OCI-LY7 (cell line): ENCODE data around the gene PCNX2. TPM values are rescaled to one million over a fixed set of nuclear protein-coding genes. Genes with fewer than 3 reads are reported as not detected.

Experiments
- BruUV-seq: library from RNA; stranded (reverse); fragments of 400-500 nt; replicated peaks from 2 replicates; lab custom pipeline; 2021; lab: Mats Ljungman, UMichigan
- CTCF ChIA-PET: fragments of 300-600 bp; sonication (Branson Sonifier 250); formaldehyde crosslinking; loops from one replicate; lab custom pipeline; 2022; ENCODE audit warnings: antibody characterized with exemption; ENCODE audit not compliant: unreplicated experiment; lab: Charles Lee
- POLR2A ChIA-PET: fragments of 300-600 bp; sonication (Branson Sonifier 250); formaldehyde crosslinking; loops from one replicate; lab custom pipeline; 2022; ENCODE audit warnings: antibody characterized with exemption; lab: Charles Lee
- DNase-seq: peaks from one replicate; pipeline ENCODE4 v3.0.0-alpha.2; 2015; ENCODE audit warnings: low spot score
- H2AFZ ChIP-seq: fragments of 200-600 bp; sonication (generic), shearing (Covaris generic); 2 replicates; pipeline ENCODE4 v1.6.1; 2014; ENCODE audit warnings: mild to moderate bottlenecking, antibody characterized with exemption, low read length, moderate library complexity
- H3K27ac ChIP-seq: fragments of 200-600 bp; sonication (generic); 2 replicates; pipeline ENCODE4 v1.5.1; 2014; ENCODE audit warnings: mixed run types, low read depth, mild to moderate bottlenecking, moderate library complexity, low read length, inconsistent platforms; ENCODE audit not compliant: poor library complexity, severe bottlenecking
- H3K36me3 ChIP-seq: fragments of 200-600 bp; sonication (generic); 2 replicates; pipeline ENCODE4 v1.6.1; 2014; ENCODE audit warnings: mild to moderate bottlenecking, antibody characterized with exemption, low read length, moderate library complexity, mixed read lengths; ENCODE audit not compliant: insufficient read depth
- H3K4me1 ChIP-seq: fragments of 200-600 bp; sonication (generic); 2 replicates; pipeline ENCODE4 v1.5.1; 2014; ENCODE audit warnings: mild to moderate bottlenecking, low read length; ENCODE audit not compliant: insufficient read depth, poor library complexity, severe bottlenecking
- H3K4me2 ChIP-seq: fragments of 200-600 bp; sonication (generic); 2 replicates; pipeline ENCODE4 v1.6.1; 2014; ENCODE audit warnings: mild to moderate bottlenecking, low read length
- H3K4me3 ChIP-seq: fragments of 200-600 bp; sonication (generic); 2 replicates; pipeline ENCODE4 v1.5.1; 2014; ENCODE audit warnings: mild to moderate bottlenecking, low read depth, low read length; ENCODE audit not compliant: poor library complexity, severe bottlenecking
- H3K79me2 ChIP-seq: fragments of 200-600 bp; sonication (generic); 2 replicates; pipeline ENCODE4 v1.6.1; 2016; ENCODE audit warnings: low read depth, mild to moderate bottlenecking, low read length, moderate library complexity, mixed read lengths; ENCODE audit not compliant: insufficient read depth
- H3K9me2 ChIP-seq: fragments of 200-600 bp; sonication (generic); 2 replicates; pipeline ENCODE4 v1.6.1; 2016; ENCODE audit warnings: mild to moderate bottlenecking, low read length, mixed read lengths; ENCODE audit not compliant: insufficient read depth
- H3K9me3 ChIP-seq: fragments of 200-600 bp; sonication (generic); 2 replicates; pipeline ENCODE4 v1.6.1; 2014; ENCODE audit warnings: mild to moderate bottlenecking, mixed run types, low read length, mixed read lengths
- H4K20me1 ChIP-seq: fragments of 200-600 bp; sonication (generic); 2 replicates; pipeline ENCODE4 v1.6.1; 2014; ENCODE audit warnings: mild to moderate bottlenecking, antibody characterized with exemption, low read length, moderate library complexity, mixed read lengths; ENCODE audit not compliant: insufficient read depth
- EZH2phosphoT487 ChIP-seq: fragments of 200-600 bp; sonication (generic); IDR thresholded peaks from 2 replicates; pipeline ENCODE4 v1.6.1; 2018; ENCODE audit warnings: low read depth, borderline replicate concordance, mild to moderate bottlenecking, mixed run types, antibody characterized with exemption, low read length, moderate library complexity, mixed read lengths
- intact Hi-C: fragments of 100-400 bp; cut with micrococcal nuclease; formaldehyde crosslinking; loops from one replicate; pipeline ENCODE4 v1.10.0; 2022; ENCODE audit not compliant: unreplicated experiment
- total RNA-seq, 2 experiments: library from RNA; depleted of rRNA in 1 of 2; stranded (reverse); fragments of >200 nt in 1 of 2; shearing (Covaris generic) in 1 of 2; gene quantifications; 2 replicates each; pipeline ENCODE4 v1.2.3, GENCODE V29; 2014 to 2022
- TF ChIP-seq, protein P1 (sequence below): fragments of 200-600 bp; sonication (generic); conservative IDR thresholded peaks from 2 replicates; pipeline ENCODE4 v1.5.1; 2014; ENCODE audit warnings: mild to moderate bottlenecking, antibody characterized with exemption, low read length, moderate library complexity, mixed read lengths

PCNX2 gene
- total RNA-seq, 2 experiments from 2014 or later, result 17.1 to 26.9 TPM

DNA sequence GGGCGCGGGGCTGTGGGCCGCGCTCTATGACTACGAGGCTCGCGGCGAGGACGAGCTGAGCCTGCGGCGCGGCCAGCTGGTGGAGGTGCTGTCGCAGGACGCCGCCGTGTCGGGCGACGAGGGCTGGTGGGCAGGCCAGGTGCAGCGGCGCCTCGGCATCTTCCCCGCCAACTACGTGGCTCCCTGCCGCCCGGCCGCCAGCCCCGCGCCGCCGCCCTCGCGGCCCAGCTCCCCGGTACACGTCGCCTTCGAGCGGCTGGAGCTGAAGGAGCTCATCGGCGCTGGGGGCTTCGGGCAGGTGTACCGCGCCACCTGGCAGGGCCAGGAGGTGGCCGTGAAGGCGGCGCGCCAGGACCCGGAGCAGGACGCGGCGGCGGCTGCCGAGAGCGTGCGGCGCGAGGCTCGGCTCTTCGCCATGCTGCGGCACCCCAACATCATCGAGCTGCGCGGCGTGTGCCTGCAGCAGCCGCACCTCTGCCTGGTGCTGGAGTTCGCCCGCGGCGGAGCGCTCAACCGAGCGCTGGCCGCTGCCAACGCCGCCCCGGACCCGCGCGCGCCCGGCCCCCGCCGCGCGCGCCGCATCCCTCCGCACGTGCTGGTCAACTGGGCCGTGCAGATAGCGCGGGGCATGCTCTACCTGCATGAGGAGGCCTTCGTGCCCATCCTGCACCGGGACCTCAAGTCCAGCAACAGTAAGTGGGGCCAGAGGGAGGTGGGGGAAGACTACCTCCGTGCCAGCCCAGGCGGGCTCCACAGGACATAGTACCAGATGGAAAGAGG lies 32.8 kb upstream of the PCNX2 start:
- Histone ChIP-seq H4K20me1 (no peaks in the 10 kb centered on the region), H3K4me2 (peak overlapping the region; percentile 83), H3K4me3 (peak overlapping the region; percentile 73), H3K79me2 (no peaks in the 10 kb centered on the region), H3K27ac (no peak overlapping the region), H3K9me2 (no peaks in the 10 kb centered on the region), H3K4me1 (peaks cover 11% of the 10 kb centered on the region), H3K36me3 (no peaks in the 10 kb centered on the region), H3K9me3 (no peaks in the 10 kb centered on the region), H2AFZ (peak overlapping the region; percentile 76)
- ChIA-PET POLR2A (no interaction called here), CTCF (interaction anchor here (0.6 kb wide), 1 partner anchor 62 kb away, joined by 3 read pairs; no protein-coding TSS in a partner anchor)
- BruUV-seq, result no TSS peak
- peak; percentile 35 for DNase-seq
- intact Hi-C loops, result no loop called here
- TF ChIP-seq EZH2phosphoT487, result no peak
- TF ChIP-seq, protein P1, sequence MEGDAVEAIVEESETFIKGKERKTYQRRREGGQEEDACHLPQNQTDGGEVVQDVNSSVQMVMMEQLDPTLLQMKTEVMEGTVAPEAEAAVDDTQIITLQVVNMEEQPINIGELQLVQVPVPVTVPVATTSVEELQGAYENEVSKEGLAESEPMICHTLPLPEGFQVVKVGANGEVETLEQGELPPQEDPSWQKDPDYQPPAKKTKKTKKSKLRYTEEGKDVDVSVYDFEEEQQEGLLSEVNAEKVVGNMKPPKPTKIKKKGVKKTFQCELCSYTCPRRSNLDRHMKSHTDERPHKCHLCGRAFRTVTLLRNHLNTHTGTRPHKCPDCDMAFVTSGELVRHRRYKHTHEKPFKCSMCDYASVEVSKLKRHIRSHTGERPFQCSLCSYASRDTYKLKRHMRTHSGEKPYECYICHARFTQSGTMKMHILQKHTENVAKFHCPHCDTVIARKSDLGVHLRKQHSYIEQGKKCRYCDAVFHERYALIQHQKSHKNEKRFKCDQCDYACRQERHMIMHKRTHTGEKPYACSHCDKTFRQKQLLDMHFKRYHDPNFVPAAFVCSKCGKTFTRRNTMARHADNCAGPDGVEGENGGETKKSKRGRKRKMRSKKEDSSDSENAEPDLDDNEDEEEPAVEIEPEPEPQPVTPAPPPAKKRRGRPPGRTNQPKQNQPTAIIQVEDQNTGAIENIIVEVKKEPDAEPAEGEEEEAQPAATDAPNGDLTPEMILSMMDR, result no peak

- H3K79me2 ChIP-seq, result no peaks in the 10 kb centered on the region
- H3K4me1 ChIP-seq, result peaks cover 11% of the 10 kb centered on the region
- TF ChIP-seq EZH2phosphoT487, result no peak
- TF ChIP-seq, protein P1, result no peak
- BruUV-seq, result no TSS peak
- H3K4me3 ChIP-seq, result peak within 1 kb of the TSS; percentile 73
- no peak for DNase-seq
- H3K27ac ChIP-seq, result no peak within 1 kb of the TSS
- intact Hi-C loops, result no loop called here
- H3K4me2 ChIP-seq, result peak within 1 kb of the TSS; percentile 83
- no peaks in the 10 kb centered on the region for H3K9me3 ChIP-seq
- H3K9me2 ChIP-seq, result no peaks in the 10 kb centered on the region
- ChIA-PET CTCF (interaction anchor here (0.6 kb wide), 1 partner anchor 62 kb away, joined by 3 read pairs; no protein-coding TSS in a partner anchor), POLR2A (no interaction called here)
- peak within 1 kb of the TSS; percentile 76 for H2AFZ ChIP-seq
- H4K20me1 ChIP-seq, result no peaks in the 10 kb centered on the region
- no peaks in the 10 kb centered on the region for H3K36me3 ChIP-seq
Observed at GRCh38 chr1:233327651-233328141, 32.2 kb upstream of the PCNX2 start, which contains the start of gene MAP3K21. MAP3K21 (plus strand) TSS chr1:233327724; CDS start chr1:233328029, 305 bp downstream.
